EL (cell line): ENCODE measurements around the gene FAM53A.
"Not testable (repeated sequence)": the region's sequence is repeated elsewhere in the genome, so short reads cannot be mapped to it uniquely, and the experiment has no call there.

Experiments used
- DNase-seq: peaks from one replicate; pipeline ENCODE4 v3.0.0-alpha.2; 2016

FAM53A gene

GRCh38 chr4:1658146-1658545, 26.0 kb downstream of the FAM53A start:
- no peak for DNase-seq

- no peak for DNase-seq
These were observed 27.1 kb downstream of the FAM53A start for GRCh38 chr4:1656986-1657385.

- no peak for DNase-seq
These were observed 28.0 kb downstream of the FAM53A start for GRCh38 chr4:1656132-1656531.

- DNase-seq: no peak
These were observed 28.4 kb downstream of the FAM53A start for GRCh38 chr4:1655676-1656075.

- DNase-seq: no peak
These were observed 29.0 kb downstream of the FAM53A start for GRCh38 chr4:1655081-1655480.

- DNase-seq: no peak
These were observed 29.7 kb downstream of the FAM53A start for GRCh38 chr4:1654216-1654955.

GRCh38 chr4:1653776-1654175, 30.3 kb downstream of the FAM53A start:
- no peak for DNase-seq

GRCh38 chr4:1652088-1652487, 32.0 kb downstream of the FAM53A start:
- DNase-seq: no peak

- no peak for DNase-seq
These were observed 32.5 kb downstream of the FAM53A start for GRCh38 chr4:1651609-1652008.

- no peak for DNase-seq
These were observed 35.2 kb downstream of the FAM53A start for GRCh38 chr4:1648962-1649361.

- no peak for DNase-seq
These were observed 36.7 kb downstream of the FAM53A start for GRCh38 chr4:1647432-1647831.

- DNase-seq: no peak
These were observed 37.4 kb downstream of the FAM53A start for GRCh38 chr4:1646690-1647089.

- DNase-seq: no peak
These were observed 39.0 kb downstream of the FAM53A start for GRCh38 chr4:1644891-1645657.

GRCh38 chr4:1643971-1644735, 40.0 kb downstream of the FAM53A start:
- no peak for DNase-seq

- no peak for DNase-seq
These were observed 41.7 kb downstream of the FAM53A start for GRCh38 chr4:1642196-1642951.

GRCh38 chr4:1641671-1642070, 42.4 kb downstream of the FAM53A start:
- DNase-seq: no peak

GRCh38 chr4:1640716-1641503, 43.2 kb downstream of the FAM53A start:
- DNase-seq: not testable (repeated sequence)

- DNase-seq: no peak
These were observed 43.9 kb downstream of the FAM53A start for GRCh38 chr4:1640190-1640589.

GRCh38 chr4:1639299-1639868, 44.7 kb downstream of the FAM53A start:
- DNase-seq: no peak

- DNase-seq: no peak
These were observed 45.2 kb downstream of the FAM53A start for GRCh38 chr4:1638873-1639272.

GRCh38 chr4:1638272-1638598, 45.9 kb downstream of the FAM53A start:
- no peak for DNase-seq
